Stomach smooth muscle (tissue), 2 donors: ENCODE results near the gene RDX.

ENCODE experiments used
- H3K27ac ChIP-seq: one replicate; pipeline ENCODE4 v1.7.0; 2013; ENCODE audit warnings: mild to moderate bottlenecking, low read length, inconsistent platforms
- H3K27me3 ChIP-seq, 2 donors: one replicate each; pipeline ENCODE4 v1.7.0; 2013; ENCODE audit warnings: low read length in 2 of 2; ENCODE audit not compliant: insufficient read depth in 2 of 2, control insufficient read depth in 1 of 2
- H3K36me3 ChIP-seq, 2 donors: one replicate each; pipeline ENCODE4 v1.7.0; 2013; ENCODE audit warnings: low read length in 2 of 2; ENCODE audit not compliant: control insufficient read depth in 2 of 2, insufficient read depth in 2 of 2
- H3K4me1 ChIP-seq: one replicate; pipeline ENCODE4 v1.7.0; 2013; ENCODE audit warnings: low read length; ENCODE audit not compliant: control insufficient read depth, insufficient read depth
- H3K4me3 ChIP-seq, 2 donors: one replicate each; pipeline ENCODE4 v1.7.0; 2013; ENCODE audit warnings: low read length in 2 of 2
- H3K9ac ChIP-seq, 2 donors: one replicate each; pipeline ENCODE4 v1.7.0; 2013; ENCODE audit warnings: low read length in 2 of 2, mild to moderate bottlenecking in 1 of 2
- H3K9me3 ChIP-seq, 2 donors: one replicate each; pipeline ENCODE4 v1.7.0; 2013; ENCODE audit warnings: low read length in 2 of 2; ENCODE audit not compliant: control insufficient read depth in 2 of 2
- donor health status: healthy.
- donor health status: Pancreatic carcinoma.

Gene RDX

DNA sequence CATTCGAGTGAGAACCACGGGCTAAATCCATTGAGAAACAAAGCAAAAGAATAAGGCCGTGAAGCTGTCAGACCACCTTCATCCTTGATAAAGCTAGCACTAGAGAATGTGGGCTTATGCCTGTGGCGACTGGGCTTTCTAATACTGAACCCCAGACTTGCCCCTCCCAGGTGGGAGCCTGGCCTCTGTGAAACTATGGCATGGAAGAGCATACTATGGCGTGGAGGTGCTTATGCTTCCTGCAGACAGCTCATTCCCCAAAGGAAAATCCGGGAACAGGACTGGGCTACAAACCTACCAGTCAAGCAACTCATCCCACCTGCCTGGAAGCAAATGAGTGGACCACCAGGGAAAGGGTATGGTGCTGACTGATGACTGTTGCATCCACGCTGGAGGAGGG lies 110.8 kb downstream of the RDX start:
- Histone ChIP-seq H3K27ac (no peak overlapping the region), H3K4me3 (no peak overlapping the region), H3K4me1 (no peaks in the 10 kb centered on the region), H3K27me3 (no peaks in the 10 kb centered on the region), H3K9me3 (no peaks in the 10 kb centered on the region), H3K9ac (no peak overlapping the region), H3K36me3 (no peaks in the 10 kb centered on the region)

DNA sequence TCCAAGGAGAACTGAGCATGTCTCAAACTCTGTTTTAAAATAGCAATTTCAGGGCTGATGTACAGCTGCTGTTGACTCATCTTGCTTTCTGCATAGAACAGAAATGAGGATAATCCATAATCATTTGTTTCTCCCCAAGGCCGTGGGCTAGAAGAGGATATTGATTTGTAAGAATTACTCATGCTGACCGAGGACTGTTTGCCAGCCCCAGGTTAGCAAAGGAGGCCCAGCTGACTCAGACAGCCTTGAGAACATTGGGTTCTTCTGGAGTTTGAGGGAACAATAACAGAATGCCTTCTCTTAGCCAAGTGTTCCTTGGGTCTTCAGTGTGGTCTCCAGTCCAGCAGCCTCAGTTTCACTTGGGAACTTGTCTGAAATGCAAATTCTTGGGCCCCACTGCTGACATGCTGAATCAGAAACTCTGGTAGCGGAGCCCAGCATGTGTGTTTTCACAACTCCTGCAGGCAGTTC lies 111.3 kb downstream of the RDX start:
- Histone ChIP-seq H3K4me1 (no peaks in the 10 kb centered on the region), H3K9ac (no peak overlapping the region), H3K36me3 (no peaks in the 10 kb centered on the region), H3K27me3 (no peaks in the 10 kb centered on the region), H3K27ac (no peak overlapping the region), H3K4me3 (no peak overlapping the region), H3K9me3 (no peaks in the 10 kb centered on the region)

DNA sequence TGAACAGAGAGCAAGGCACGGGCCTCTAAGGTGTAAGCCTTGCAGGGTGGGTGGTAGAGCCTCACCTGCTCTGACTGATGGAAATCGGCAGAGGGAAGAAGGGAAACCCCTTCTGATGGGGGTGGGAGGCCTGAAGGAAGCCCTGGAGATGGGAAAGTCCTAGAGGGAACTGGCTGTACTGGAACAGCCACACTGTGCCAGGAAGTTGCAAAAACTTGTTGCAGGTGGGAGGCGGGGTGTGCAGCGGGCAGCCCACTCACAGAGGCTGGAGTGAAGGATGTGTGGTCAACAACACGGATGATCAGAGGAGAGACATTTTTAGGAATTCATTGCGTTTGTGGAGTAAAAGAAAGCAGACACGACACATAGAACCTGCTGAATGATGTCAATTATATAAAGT lies 112.0 kb downstream of the RDX start:
- H3K36me3 ChIP-seq = no peaks in the 10 kb centered on the region
- H3K27me3 ChIP-seq = no peaks in the 10 kb centered on the region
- H3K4me3 ChIP-seq = no peak overlapping the region
- no peaks in the 10 kb centered on the region for H3K9me3 ChIP-seq
- no peak overlapping the region for H3K9ac ChIP-seq
- H3K27ac ChIP-seq = no peak overlapping the region
- H3K4me1 ChIP-seq = no peaks in the 10 kb centered on the region

DNA sequence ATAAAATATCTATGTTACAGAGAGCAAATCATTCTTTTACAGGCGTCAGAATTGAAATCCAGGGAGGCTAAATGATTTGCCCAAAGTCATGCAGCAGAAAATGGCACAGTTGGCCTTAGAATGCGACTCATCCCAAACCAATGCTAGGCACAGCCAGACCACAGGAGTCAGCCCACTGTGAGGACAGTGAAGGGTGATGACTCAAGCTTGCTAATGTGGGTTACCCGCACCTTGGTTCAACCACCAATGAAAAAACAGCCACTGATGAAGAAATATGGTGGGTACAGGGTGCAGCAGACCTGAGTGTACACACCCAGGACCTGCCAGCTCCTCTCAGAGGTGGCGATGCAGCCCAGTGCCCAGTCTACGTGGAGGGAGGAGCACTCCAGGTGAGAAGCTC lies 113.5 kb downstream of the RDX start:
- Histone ChIP-seq H3K36me3 (no peaks in the 10 kb centered on the region), H3K9ac (no peak overlapping the region), H3K9me3 (no peaks in the 10 kb centered on the region)

DNA sequence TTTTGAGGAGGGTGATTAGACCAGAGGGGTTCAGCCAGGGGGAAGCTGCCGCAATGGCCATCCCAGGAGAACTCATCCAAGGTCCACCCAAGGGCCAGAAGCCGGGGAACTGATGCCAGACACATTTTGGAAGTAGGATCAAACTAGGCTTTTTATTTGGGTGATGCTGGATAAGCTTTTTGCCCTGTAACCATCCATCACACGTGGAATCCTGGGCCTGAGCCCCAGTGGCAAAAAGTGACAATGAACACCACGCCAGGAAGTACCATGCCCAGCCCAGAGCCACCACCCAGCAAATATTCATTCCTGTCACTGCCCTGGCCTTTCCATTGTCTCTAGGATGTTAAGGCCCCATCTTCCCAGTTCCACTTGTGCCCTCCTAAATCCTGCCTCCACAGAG lies 117.3 kb downstream of the RDX start:
- H3K4me1 ChIP-seq = peaks cover 7% of the 10 kb centered on the region
- no peaks in the 10 kb centered on the region for H3K9me3 ChIP-seq

More for the DNA sequence above, 113.5 kb downstream of the RDX start:
- H3K4me1 ChIP-seq = no peaks in the 10 kb centered on the region
- no peak overlapping the region for H3K4me3 ChIP-seq
- H3K27me3 ChIP-seq = no peaks in the 10 kb centered on the region
- no peak overlapping the region for H3K27ac ChIP-seq

DNA sequence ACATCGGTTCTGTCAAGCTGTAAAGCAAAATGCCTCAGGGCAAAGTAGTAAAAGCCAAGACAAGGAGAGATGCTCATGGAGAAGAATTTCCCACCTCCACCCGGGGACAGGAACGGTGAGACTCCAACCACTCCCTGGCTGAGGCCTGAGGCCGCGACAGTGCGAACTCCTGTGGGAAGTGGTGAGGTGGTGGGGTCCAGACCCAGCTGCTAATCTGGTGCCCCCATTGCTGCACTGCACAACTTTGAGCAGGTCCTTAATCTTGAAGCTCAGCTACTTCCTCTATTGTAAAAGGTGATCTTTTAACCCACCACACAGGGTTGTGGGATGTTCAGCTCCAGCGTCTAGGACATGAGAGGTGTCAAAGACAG lies 119.3 kb downstream of the RDX start:
- H3K9me3 ChIP-seq = no peaks in the 10 kb centered on the region
- H3K36me3 ChIP-seq = no peaks in the 10 kb centered on the region
- no peak overlapping the region for H3K27ac ChIP-seq
- peaks cover 8% of the 10 kb centered on the region for H3K4me1 ChIP-seq
- H3K9ac ChIP-seq = no peak overlapping the region
- H3K4me3 ChIP-seq = no peak overlapping the region
- no peaks in the 10 kb centered on the region for H3K27me3 ChIP-seq

More for the DNA sequence above, 117.3 kb downstream of the RDX start:
- Histone ChIP-seq H3K27me3 (no peaks in the 10 kb centered on the region), H3K36me3 (no peaks in the 10 kb centered on the region), H3K4me3 (no peak overlapping the region), H3K9ac (no peak overlapping the region), H3K27ac (no peak overlapping the region)

DNA sequence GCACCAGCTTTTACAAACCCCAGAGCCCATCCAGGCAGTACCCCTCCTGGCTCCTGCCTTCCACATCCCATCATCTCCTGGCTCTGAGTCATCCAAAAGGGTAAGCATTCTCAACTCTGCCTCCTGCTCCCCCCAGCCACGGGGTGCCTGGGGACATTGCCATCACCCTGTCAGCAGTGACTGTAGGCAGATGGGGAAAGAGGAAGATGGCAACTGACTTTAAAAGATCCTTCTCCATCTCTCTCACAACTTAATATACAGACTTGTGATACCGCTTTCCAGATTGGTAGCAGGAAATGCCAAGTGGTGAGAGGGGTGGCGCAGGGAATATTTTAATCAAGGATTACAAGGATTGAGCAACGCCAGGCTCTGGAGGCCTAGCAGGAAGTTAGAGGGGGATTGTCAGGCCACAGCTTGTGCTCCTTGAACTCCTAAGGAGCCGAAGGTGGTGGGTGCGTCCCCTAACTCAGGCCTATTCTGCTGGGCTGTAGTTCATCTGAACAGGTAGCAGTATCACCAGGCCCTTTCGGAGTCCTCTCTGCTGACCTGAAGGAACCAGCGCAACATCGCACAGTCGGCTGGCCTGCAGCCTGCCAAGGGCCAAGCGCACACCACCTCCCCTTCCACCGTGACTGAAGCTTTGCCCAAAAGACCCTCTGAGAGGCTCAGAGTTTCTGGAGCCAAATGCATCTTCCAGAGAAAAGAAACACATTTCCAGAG lies 119.9 kb downstream of the RDX start:
- H3K9me3 ChIP-seq = no peaks in the 10 kb centered on the region
- H3K4me3 ChIP-seq = no peak overlapping the region
- H3K27me3 ChIP-seq = no peaks in the 10 kb centered on the region
- no peak overlapping the region for H3K9ac ChIP-seq
- H3K27ac ChIP-seq = peak overlapping the region; percentile 6
- H3K36me3 ChIP-seq = no peaks in the 10 kb centered on the region
- peaks cover 8% of the 10 kb centered on the region for H3K4me1 ChIP-seq

DNA sequence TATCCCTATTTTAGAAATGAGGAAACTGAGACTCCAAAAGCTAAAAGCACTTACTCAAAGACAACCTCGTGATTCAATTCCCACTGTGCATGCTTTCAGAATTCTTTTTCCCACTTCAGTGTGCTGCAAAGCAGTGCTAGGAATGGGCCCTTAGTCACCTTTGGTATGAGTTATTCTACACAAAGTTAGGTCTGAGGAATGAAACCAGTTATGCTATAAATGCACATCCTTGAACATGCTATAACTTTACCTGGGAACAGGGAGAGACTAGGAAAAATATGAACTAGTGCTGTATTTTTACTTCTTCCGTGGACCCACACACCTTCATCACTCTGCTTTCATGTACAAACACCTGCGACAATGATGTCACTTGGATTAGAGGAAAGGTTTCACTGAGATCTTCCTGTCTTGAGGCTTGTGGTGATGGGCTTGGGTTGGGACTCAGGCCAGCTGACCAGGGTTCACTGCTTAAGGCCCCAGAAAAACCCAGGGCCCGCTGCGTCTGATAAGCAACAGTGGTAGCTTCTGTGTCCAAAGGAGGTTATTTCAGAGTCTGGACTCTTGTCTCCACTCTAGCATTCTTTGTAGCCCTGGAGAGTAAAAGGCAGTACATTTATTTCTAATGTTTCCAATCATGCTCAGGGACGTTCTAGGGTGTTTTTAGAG lies 121.6 kb downstream of the RDX start:
- Histone ChIP-seq H3K27me3 (no peaks in the 10 kb centered on the region), H3K9ac (no peak overlapping the region), H3K9me3 (no peaks in the 10 kb centered on the region), H3K27ac (peak overlapping the region; percentile 11), H3K36me3 (no peaks in the 10 kb centered on the region), H3K4me1 (peaks cover 8% of the 10 kb centered on the region), H3K4me3 (no peak overlapping the region)

DNA sequence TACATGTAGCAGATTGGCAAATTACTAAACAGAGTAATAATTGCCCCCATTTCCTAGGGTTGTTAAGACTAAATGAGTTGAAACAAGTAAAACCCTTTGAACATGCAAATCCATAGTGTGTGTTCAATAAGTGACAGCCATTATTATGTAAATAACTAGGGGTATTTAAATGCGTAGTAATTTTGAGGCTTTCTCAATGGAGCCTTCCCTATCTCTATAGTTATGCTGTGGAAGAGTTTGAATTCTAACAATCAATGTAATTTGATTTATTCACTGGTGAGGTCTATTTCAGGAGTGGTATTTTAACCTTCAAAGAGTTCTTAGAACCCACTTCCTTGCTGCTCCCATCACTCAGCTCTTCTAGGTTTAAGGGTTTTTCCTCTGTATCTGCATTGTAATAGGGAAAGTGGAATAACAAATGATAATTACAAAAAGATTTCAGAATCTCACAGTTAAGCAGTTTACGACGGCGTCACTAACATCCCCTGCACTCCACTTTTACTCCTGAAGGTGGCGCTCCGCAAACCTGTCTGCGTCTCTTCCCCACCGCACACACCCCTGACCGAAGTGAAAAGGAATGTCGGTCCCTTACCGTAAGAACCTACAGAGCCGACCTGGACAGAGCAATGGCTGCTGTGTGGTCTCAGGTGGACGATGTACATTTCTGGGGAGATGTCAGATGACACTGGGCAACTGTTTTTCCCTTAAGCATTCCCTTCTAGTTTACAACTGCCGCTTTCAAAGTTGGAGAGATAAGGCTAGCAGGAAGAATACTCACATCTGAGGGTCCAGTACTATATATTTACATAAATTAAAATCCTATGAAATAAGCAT lies 122.4 kb downstream of the RDX start:
- Histone ChIP-seq H3K9ac (no peak overlapping the region), H3K27me3 (no peaks in the 10 kb centered on the region), H3K36me3 (no peaks in the 10 kb centered on the region), H3K9me3 (no peaks in the 10 kb centered on the region), H3K4me3 (peak overlapping the region in 1 of 2 donors; percentile 44), H3K27ac (no peak overlapping the region), H3K4me1 (peaks cover 8% of the 10 kb centered on the region)

DNA sequence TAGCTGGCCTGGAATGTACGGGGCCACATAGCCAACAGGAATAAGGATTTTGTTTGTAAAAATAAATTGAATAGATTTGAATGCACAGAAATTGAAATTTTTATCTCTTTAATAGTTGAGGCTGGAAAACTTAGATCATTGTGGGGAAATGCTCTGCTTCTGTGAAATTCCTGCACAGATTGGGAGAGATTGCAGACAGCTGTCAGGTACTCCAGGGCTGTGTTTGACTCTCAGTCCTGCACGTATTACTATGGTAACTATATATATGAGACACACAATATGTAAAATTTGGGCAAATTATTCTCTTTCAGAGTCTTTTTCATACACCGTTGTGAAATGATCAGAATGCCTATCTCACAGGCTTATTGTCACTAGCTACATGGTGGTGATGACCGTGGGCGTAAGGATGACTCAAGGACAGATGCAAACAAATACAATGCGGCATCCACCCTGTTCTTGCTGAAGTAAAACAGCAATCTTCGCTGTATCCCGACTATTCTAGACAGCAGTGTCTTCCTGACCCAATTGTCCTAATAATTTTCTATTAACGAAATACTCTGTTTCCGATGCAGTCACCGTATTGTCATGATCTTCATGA lies 123.8 kb downstream of the RDX start:
- Histone ChIP-seq H3K4me3 (no peak overlapping the region), H3K27me3 (no peaks in the 10 kb centered on the region), H3K9ac (no peak overlapping the region), H3K27ac (no peak overlapping the region), H3K4me1 (peaks cover 8% of the 10 kb centered on the region), H3K9me3 (no peaks in the 10 kb centered on the region), H3K36me3 (no peaks in the 10 kb centered on the region)
